Measurements from ENCODE around the gene PADI2.

DNA sequence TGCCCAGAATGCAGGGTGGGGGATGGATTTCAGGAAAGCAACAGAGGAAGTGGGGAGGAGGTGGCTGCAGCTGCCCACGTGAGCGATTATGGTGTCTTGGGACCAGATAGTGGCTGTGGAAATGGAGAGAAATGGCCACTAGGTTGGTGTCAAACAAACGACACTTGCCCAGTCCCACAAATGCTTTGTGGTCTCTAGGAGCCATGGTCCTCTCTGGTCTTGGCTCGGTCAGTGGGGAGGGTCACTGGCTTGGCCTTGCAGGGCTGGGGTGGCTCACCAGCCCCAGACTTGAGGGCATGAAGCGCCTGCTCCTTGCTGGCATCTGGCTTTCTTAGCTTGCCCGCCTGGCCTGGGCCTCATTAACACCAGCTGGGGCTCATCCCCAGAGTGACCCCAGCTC, 7.2 kb downstream of the PADI2 start:
- TF ChIP-seq, protein P1, sequence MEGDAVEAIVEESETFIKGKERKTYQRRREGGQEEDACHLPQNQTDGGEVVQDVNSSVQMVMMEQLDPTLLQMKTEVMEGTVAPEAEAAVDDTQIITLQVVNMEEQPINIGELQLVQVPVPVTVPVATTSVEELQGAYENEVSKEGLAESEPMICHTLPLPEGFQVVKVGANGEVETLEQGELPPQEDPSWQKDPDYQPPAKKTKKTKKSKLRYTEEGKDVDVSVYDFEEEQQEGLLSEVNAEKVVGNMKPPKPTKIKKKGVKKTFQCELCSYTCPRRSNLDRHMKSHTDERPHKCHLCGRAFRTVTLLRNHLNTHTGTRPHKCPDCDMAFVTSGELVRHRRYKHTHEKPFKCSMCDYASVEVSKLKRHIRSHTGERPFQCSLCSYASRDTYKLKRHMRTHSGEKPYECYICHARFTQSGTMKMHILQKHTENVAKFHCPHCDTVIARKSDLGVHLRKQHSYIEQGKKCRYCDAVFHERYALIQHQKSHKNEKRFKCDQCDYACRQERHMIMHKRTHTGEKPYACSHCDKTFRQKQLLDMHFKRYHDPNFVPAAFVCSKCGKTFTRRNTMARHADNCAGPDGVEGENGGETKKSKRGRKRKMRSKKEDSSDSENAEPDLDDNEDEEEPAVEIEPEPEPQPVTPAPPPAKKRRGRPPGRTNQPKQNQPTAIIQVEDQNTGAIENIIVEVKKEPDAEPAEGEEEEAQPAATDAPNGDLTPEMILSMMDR (IDR thresholded peaks at IDR 0.05) = no peak
- no peak for TF ChIP-seq POLR2A (IDR thresholded peaks at IDR 0.05)
